ENCODE results near the gene SLC35F2.

GRCh38 chr11:107824668-107825369, 33.8 kb downstream of the SLC35F2 start:
- TF ChIP-seq ARNTL (CRISPR knock-in tag; IDR thresholded peaks at IDR 0.05; ENCODE audit: borderline replicate concordance, low read depth): no peak
- TF ChIP-seq PPARA (CRISPR knock-in tag; IDR thresholded peaks at IDR 0.05; ENCODE audit: borderline replicate concordance): no peak
- no peak for TF ChIP-seq TSHZ2 (CRISPR knock-in tag; IDR thresholded peaks at IDR 0.05)
- no peak for TF ChIP-seq CSDC2 (CRISPR knock-in tag; IDR thresholded peaks at IDR 0.05)
- no peak for TF ChIP-seq GLIS3 (CRISPR knock-in tag; IDR thresholded peaks at IDR 0.05)
- TF ChIP-seq PATZ1 (CRISPR knock-in tag; IDR thresholded peaks at IDR 0.05; ENCODE audit: borderline replicate concordance): no peak
- no peak for TF ChIP-seq RARB (CRISPR knock-in tag; IDR thresholded peaks at IDR 0.05)
- TF ChIP-seq CREB5 (CRISPR knock-in tag; IDR thresholded peaks at IDR 0.05; ENCODE audit: low read depth): no peak
- no peak for TF ChIP-seq CSRNP3 (CRISPR knock-in tag; IDR thresholded peaks at IDR 0.05)
- no peak for TF ChIP-seq TCF4 (CRISPR knock-in tag; IDR thresholded peaks at IDR 0.05; ENCODE audit: borderline replicate concordance)
- no peak for TF ChIP-seq ESRRG (CRISPR knock-in tag; IDR thresholded peaks at IDR 0.05)
- TF ChIP-seq ZFP30 (CRISPR knock-in tag; IDR thresholded peaks at IDR 0.05): no peak
- no peak for TF ChIP-seq TOX (CRISPR knock-in tag; IDR thresholded peaks at IDR 0.05; ENCODE audit: borderline replicate concordance)

Measured in SK-N-SH treated with all-trans-retinoic acid at 6 μM for 48 hours (cell line).